ENCODE results near the gene C3orf85. TPM values are rescaled to one million over a fixed set of nuclear protein-coding genes. Genes with fewer than 3 reads are reported as not detected.

C3orf85 gene, protein sequence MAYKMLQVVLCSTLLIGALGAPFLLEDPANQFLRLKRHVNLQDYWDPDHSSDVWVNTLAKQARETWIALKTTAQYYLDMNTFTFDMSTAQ
- not detected in 2 replicates for total RNA-seq

DNA sequence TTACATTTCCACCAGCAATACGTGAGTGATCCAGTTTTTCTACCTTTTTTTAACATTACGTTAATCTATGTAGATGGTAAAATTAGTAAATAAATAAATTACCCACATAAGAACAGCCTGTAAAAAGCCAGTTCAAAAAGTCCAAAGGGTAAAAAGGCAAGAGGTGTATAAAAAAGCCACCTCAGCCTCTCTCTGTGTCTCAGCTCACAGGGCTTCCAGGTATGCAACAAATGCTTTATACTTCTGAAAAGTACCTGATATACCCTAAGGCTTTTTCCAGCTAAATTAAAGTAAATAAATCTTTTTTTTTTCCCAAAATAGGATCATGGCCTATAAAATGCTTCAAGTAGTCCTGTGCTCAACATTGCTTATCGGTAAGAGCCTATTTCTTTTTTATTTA lies at the start of gene C3orf85:
Gene C3orf85 (plus strand): TSS at position 197 of the 400 bp plus-strand sequence. CDS start 129 bp downstream, at position 326.

DNA sequence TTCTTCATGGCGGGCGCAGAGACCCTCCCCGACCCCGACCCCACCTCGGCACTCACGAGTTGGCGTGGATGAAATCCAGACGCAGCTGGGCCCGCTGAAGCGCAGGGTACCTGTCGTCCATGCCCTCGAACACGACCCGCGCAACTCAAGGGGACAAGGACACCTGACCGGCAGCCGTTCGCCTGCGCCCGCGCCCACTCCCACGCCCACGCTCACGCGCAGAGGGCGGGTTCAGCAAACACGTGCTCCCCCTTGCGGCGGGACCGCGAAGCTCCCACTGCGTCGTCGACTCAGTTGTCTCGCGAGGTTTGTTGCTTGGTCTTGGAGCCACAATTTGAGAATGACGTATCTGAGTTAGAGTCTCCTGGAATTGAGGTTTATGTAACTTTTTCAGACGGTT lies 18.6 kb upstream of the C3orf85 start, which contains the start of gene MORC1:
Gene MORC1 (minus strand): TSS at position 196 of the 400 bp plus-strand sequence. CDS start 75 bp downstream, at position 121.

Other genes with a start within 250 kb of the C3orf85 start
- not detected in 2 replicates for gene GUCA1C, start 182.8 kb upstream of the C3orf85 start, total RNA-seq
- not detected in 2 replicates for gene MORC1, start 18.6 kb upstream of the C3orf85 start, total RNA-seq
- gene DPPA2, start 179.8 kb downstream of the C3orf85 start, total RNA-seq, result not detected in 2 replicates
- under 0.01 TPM in 1 of 2 replicates, not detected in the other for gene DPPA4, start 200.8 kb downstream of the C3orf85 start, total RNA-seq

All from smooth muscle cell of the pulmonary artery (primary cell).